ENCODE data around the gene SLC35G6.
"Not testable (repeated sequence)": the region's sequence is repeated elsewhere in the genome, so short reads cannot be mapped to it uniquely, and the experiment has no call there.

SLC35G6 gene

GRCh38 chr17:7479213-7480088 lies 1.8 kb upstream of the SLC35G6 start, which contains the start of gene ZBTB4:
ZBTB4 (minus strand) TSS chr17:7479631; CDS start chr17:7466801, 12,830 bp downstream.
- peak; percentile 49 for DNase-seq

- DNase-seq = no peak
Observed at GRCh38 chr17:7480089-7480384, 1.2 kb upstream of the SLC35G6 start.

GRCh38 chr17:7481842-7482741 lies 846 bp downstream of the SLC35G6 start:
- not testable (repeated sequence) for DNase-seq

- DNase-seq = not testable (repeated sequence)
Observed at GRCh38 chr17:7482742-7483088, 1.5 kb downstream of the SLC35G6 start.

GRCh38 chr17:7483255-7484066 lies 2.2 kb downstream of the SLC35G6 start:
- DNase-seq = peak; percentile 92

GRCh38 chr17:7484067-7484918 lies 3.0 kb downstream of the SLC35G6 start, which contains the start of gene POLR2A:
POLR2A (plus strand) TSS chr17:7484366.
- peak; percentile 99 for DNase-seq

- DNase-seq = no peak
Observed at GRCh38 chr17:7484919-7485377, 3.7 kb downstream of the SLC35G6 start.

GRCh38 chr17:7486181-7486580 lies 4.9 kb downstream of the SLC35G6 start:
- peak; percentile 44 for DNase-seq

- DNase-seq = no peak
Observed at GRCh38 chr17:7490144-7490543, 8.9 kb downstream of the SLC35G6 start.

GRCh38 chr17:7491583-7491982 lies 10.3 kb downstream of the SLC35G6 start:
- no peak for DNase-seq

- DNase-seq = no peak
Observed at GRCh38 chr17:7493941-7494340, 12.7 kb downstream of the SLC35G6 start.

- DNase-seq = no peak
Observed at GRCh38 chr17:7495906-7496434, 14.7 kb downstream of the SLC35G6 start.

GRCh38 chr17:7496470-7497183 lies 15.4 kb downstream of the SLC35G6 start:
- DNase-seq = no peak

GRCh38 chr17:7497228-7497627 lies 16.0 kb downstream of the SLC35G6 start:
- no peak for DNase-seq

GRCh38 chr17:7497636-7498035 lies 16.4 kb downstream of the SLC35G6 start:
- no peak for DNase-seq

GRCh38 chr17:7499161-7499560 lies 17.9 kb downstream of the SLC35G6 start:
- no peak for DNase-seq

- DNase-seq = no peak
Observed at GRCh38 chr17:7501729-7502128, 20.5 kb downstream of the SLC35G6 start.

GRCh38 chr17:7502171-7502847 lies 21.1 kb downstream of the SLC35G6 start:
- no peak for DNase-seq

GRCh38 chr17:7502987-7503386 lies 21.7 kb downstream of the SLC35G6 start:
- DNase-seq = no peak

GRCh38 chr17:7503521-7503920 lies 22.3 kb downstream of the SLC35G6 start:
- DNase-seq = no peak
